Ectodermal cell (in vitro differentiated cells): ENCODE results near the gene EPHA3.

ENCODE experiments used
- H3K27ac ChIP-seq: 2 replicates; pipeline ENCODE4 v1.7.0; 2013; ENCODE audit warnings: mild to moderate bottlenecking, low read depth, low read length; ENCODE audit not compliant: insufficient read depth, poor library complexity, severe bottlenecking
- H3K27me3 ChIP-seq: 2 replicates; pipeline ENCODE4 v1.7.0; 2013; ENCODE audit warnings: mild to moderate bottlenecking, low read length; ENCODE audit not compliant: insufficient read depth, control insufficient read depth, poor library complexity, severe bottlenecking
- H3K36me3 ChIP-seq: one replicate; pipeline ENCODE4 v1.7.0; 2013; ENCODE audit warnings: low read length; ENCODE audit not compliant: control insufficient read depth, insufficient read depth
- H3K4me1 ChIP-seq: one replicate; pipeline ENCODE4 v1.7.0; 2013; ENCODE audit warnings: low read length; ENCODE audit not compliant: control insufficient read depth, insufficient read depth
- H3K4me3 ChIP-seq: 2 replicates; pipeline ENCODE4 v1.7.0; 2013; ENCODE audit warnings: low read depth, low read length, control low read depth; ENCODE audit not compliant: insufficient read depth
- H3K9me3 ChIP-seq: 2 replicates; pipeline ENCODE4 v1.7.0; 2013; ENCODE audit warnings: mild to moderate bottlenecking, low read length, moderate library complexity; ENCODE audit not compliant: control insufficient read depth
- WGBS, 2 experiments: methylation state at CpG; one replicate each; pipeline ENCODE4 v1.1.7; 2013; ENCODE audit warnings: missing lambda C conversion rate in 2 of 2; 5-methylcytosine and 5-hydroxymethylcytosine counted together

Gene EPHA3

GRCh38 chr3:89139870-89140269 is 32.4 kb downstream of the EPHA3 start:
- WGBS, 2 experiments = 100% methylated on average over 1 to 3 of the region's 3 CpGs

DNA sequence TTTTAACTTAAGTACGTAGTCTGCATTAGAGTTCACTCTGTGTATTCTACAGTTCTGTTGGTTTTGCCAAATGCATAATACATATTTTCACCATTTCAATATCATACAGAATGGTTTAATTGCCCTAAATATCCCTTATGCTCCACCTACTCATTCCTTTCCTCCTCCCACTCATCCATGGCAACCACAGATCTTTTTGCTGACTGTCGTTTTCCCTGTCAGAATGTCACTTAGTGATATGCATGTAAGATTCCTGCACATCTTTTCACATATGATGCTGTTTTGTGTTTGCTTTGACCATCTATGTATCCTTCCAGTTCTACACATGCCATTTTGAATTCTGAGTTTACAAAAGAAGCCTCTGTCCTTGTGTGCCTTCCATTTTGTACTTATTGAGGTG is 36.7 kb downstream of the EPHA3 start:
- no peak overlapping the region for H3K4me3 ChIP-seq
- WGBS, 2 experiments = 86 to 93% methylated on average over 2 of the region's 2 CpGs
- no peaks in the 10 kb centered on the region for H3K9me3 ChIP-seq
- H3K27ac ChIP-seq = no peak overlapping the region
- H3K36me3 ChIP-seq = no peaks in the 10 kb centered on the region
- no peaks in the 10 kb centered on the region for H3K4me1 ChIP-seq
- H3K27me3 ChIP-seq = no peaks in the 10 kb centered on the region

More at GRCh38 chr3:89139870-89140269, 32.4 kb downstream of the EPHA3 start:
- Histone ChIP-seq H3K27me3 (no peaks in the 10 kb centered on the region), H3K4me1 (no peaks in the 10 kb centered on the region), H3K36me3 (no peaks in the 10 kb centered on the region), H3K27ac (no peak overlapping the region), H3K4me3 (no peak overlapping the region), H3K9me3 (no peaks in the 10 kb centered on the region)

- no peaks in the 10 kb centered on the region for H3K36me3 ChIP-seq
- H3K27ac ChIP-seq = no peak overlapping the region
These were observed 38.6 kb downstream of the EPHA3 start for GRCh38 chr3:89145995-89146394.

GRCh38 chr3:89154416-89154815 is 47.0 kb downstream of the EPHA3 start:
- H3K4me3 ChIP-seq = no peak overlapping the region
- no peaks in the 10 kb centered on the region for H3K9me3 ChIP-seq
- no peaks in the 10 kb centered on the region for H3K27me3 ChIP-seq
- H3K4me1 ChIP-seq = no peaks in the 10 kb centered on the region
- H3K36me3 ChIP-seq = no peaks in the 10 kb centered on the region
- H3K27ac ChIP-seq = no peak overlapping the region

More at GRCh38 chr3:89145995-89146394, 38.6 kb downstream of the EPHA3 start:
- Histone ChIP-seq H3K4me1 (no peaks in the 10 kb centered on the region), H3K9me3 (no peaks in the 10 kb centered on the region), H3K27me3 (no peaks in the 10 kb centered on the region), H3K4me3 (no peak overlapping the region)

DNA sequence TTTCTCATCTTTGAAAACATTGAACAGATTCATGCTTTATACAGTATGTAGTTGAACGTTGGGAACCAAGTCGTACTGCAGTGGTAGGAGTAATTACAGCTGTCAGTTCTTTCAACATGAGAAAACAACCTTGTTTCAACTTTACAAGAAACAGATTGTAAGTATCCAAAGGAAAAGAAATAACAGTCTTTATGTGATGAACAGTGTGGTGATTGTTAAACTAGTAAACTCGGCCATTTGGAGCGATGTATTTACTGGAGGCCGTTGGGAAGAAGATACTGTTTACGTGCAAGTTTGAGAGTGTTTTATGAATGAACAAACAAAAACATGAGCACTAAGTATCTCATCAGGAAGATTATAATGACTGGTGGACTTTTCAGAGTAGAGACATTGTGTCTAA is 48.4 kb downstream of the EPHA3 start:
- Histone ChIP-seq H3K4me3 (no peak overlapping the region), H3K27ac (no peak overlapping the region), H3K27me3 (no peaks in the 10 kb centered on the region), H3K9me3 (no peaks in the 10 kb centered on the region), H3K4me1 (no peaks in the 10 kb centered on the region), H3K36me3 (no peaks in the 10 kb centered on the region)
- WGBS, 2 experiments = 94 to 95% methylated on average over 4 to 6 of the region's 6 CpGs

DNA sequence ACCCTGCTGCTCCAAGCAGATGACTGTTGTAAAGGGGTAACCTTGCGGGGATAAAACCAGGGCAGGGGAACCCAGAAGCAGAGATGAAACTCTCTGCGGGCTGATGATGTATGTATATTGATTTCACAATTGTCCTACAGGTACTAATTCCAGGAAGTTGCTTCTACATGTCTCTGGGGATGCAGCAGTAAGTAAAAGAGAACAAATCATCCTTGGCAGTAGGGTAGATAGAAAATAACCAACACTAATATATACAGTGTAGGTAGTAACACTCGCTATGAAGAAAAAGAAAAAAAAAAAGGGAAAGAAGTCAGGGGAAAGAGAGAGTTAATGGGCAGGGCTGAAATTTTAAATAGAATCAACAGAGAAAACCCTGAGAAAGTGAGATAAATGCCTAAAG is 50.2 kb downstream of the EPHA3 start:
- Histone ChIP-seq H3K4me3 (no peak overlapping the region), H3K27me3 (no peaks in the 10 kb centered on the region), H3K36me3 (no peaks in the 10 kb centered on the region), H3K27ac (no peak overlapping the region), H3K9me3 (no peaks in the 10 kb centered on the region), H3K4me1 (no peaks in the 10 kb centered on the region)
- 96 to 100% methylated on average over 3 of the region's 3 CpGs for WGBS, 2 experiments

- Histone ChIP-seq H3K27me3 (no peaks in the 10 kb centered on the region), H3K9me3 (no peaks in the 10 kb centered on the region), H3K27ac (no peak overlapping the region), H3K36me3 (no peaks in the 10 kb centered on the region), H3K4me3 (no peak overlapping the region), H3K4me1 (no peaks in the 10 kb centered on the region)
- no CpG with 5 or more reads among the region's 2 CpGs for WGBS, 2 experiments
These were observed 52.2 kb downstream of the EPHA3 start for GRCh38 chr3:89159605-89160004.

DNA sequence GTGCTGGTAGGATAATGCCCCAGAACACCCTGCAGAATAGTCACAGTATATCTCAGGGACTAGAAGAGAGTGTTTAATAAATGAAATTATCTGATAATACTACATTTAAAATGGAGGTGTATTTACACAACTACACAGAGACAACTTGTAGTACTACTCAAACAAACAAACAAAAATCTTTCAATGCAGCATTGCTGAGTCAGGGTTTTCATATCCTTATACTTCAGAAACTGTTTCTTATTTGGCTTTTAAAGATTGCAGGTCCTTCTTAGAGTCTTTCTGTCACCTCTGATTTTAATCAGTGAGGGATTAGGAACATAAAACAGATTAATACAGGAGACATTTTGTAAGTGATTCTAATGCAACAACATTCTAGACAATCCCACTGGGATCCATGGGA is 57.4 kb downstream of the EPHA3 start:
- no peaks in the 10 kb centered on the region for H3K36me3 ChIP-seq
- H3K27ac ChIP-seq = no peak overlapping the region
- H3K27me3 ChIP-seq = no peaks in the 10 kb centered on the region
- no peaks in the 10 kb centered on the region for H3K9me3 ChIP-seq
- H3K4me1 ChIP-seq = peaks cover 3% of the 10 kb centered on the region
- H3K4me3 ChIP-seq = no peak overlapping the region

- Histone ChIP-seq H3K27ac (peak overlapping the region; percentile 70), H3K36me3 (no peaks in the 10 kb centered on the region), H3K4me1 (peaks cover 3% of the 10 kb centered on the region), H3K9me3 (no peaks in the 10 kb centered on the region), H3K4me3 (no peak overlapping the region), H3K27me3 (no peaks in the 10 kb centered on the region)
- 7 to 17% methylated on average over 8 of the region's 9 CpGs for WGBS, 2 experiments
These were observed 58.3 kb downstream of the EPHA3 start for GRCh38 chr3:89165636-89166263.

- no peak overlapping the region for H3K4me3 ChIP-seq
- WGBS, 2 experiments = 74 to 75% methylated on average over 5 to 8 of the region's 9 CpGs
- H3K4me1 ChIP-seq = no peaks in the 10 kb centered on the region
- peak overlapping the region; percentile 37 for H3K27ac ChIP-seq
- H3K27me3 ChIP-seq = no peaks in the 10 kb centered on the region
- no peaks in the 10 kb centered on the region for H3K36me3 ChIP-seq
- H3K9me3 ChIP-seq = no peaks in the 10 kb centered on the region
These were observed 64.5 kb downstream of the EPHA3 start for GRCh38 chr3:89171687-89172545.
